Gastroesophageal sphincter (tissue), 3 donors: Measurements from ENCODE around the gene TMEM169.
A peak's percentile ranks its signal among the peaks of the same experiment; 100 is the strongest.

Experiments
- CTCF ChIP-seq, 4 experiments: fragments of 200-600 bp in 2 of 4; fragments of 450-650 bp in 2 of 4; sonication (generic) in 1 of 4; IDR thresholded peaks; one replicate each; pipeline ENCODE4 v1.5.1; 2017 to 2019; ENCODE audit warnings: antibody characterized with exemption in 4 of 4, mild to moderate bottlenecking in 2 of 4, moderate library complexity in 2 of 4
- POLR2A ChIP-seq, 2 donors: fragments of 450-650 bp; IDR thresholded peaks; one replicate each; pipeline ENCODE4 v1.6.1; 2017; ENCODE audit warnings: antibody characterized with exemption in 2 of 2, mild to moderate bottlenecking in 2 of 2, moderate library complexity in 1 of 2
- POLR2AphosphoS5 ChIP-seq: sonication (generic); formaldehyde crosslinking; IDR thresholded peaks from one replicate; pipeline ENCODE4 v1.6.1; 2017; ENCODE audit warnings: antibody characterized with exemption

GRCh38 chr2:216109962-216110614, 28.4 kb downstream of the TMEM169 start:
- TF ChIP-seq CTCF (IDR thresholded peaks at IDR 0.05): peak; percentile 7 to 50 (median 25)
- no peak for TF ChIP-seq POLR2A (IDR thresholded peaks at IDR 0.05)
- TF ChIP-seq POLR2AphosphoS5: no peak
